PC-3 (cell line): ENCODE results near the gene GDPD1. TPM values are rescaled to one million over a fixed set of nuclear protein-coding genes. Genes with fewer than 3 reads are reported as not detected.

Experiments used
- ATAC-seq: fragments of 200-7000 bp; cut with Tn5 transposase; 2 replicates; pipeline ENCODE4 v1.9.1; 2020; ENCODE audit warnings: mild to moderate bottlenecking, moderate library complexity
- BruUV-seq: library from RNA; stranded (reverse); fragments of 400-500 nt; replicated peaks from 2 replicates; lab custom pipeline; 2021; lab: Mats Ljungman, UMichigan
- CTCF ChIA-PET: fragments of 300-600 bp; sonication (Branson Sonifier 250); formaldehyde crosslinking; loops from one replicate; lab custom pipeline; 2022; ENCODE audit warnings: antibody characterized with exemption; lab: Charles Lee
- POLR2A ChIA-PET: fragments of 300-600 bp; sonication (Branson Sonifier 250); formaldehyde crosslinking; loops from one replicate; lab custom pipeline; 2022; ENCODE audit warnings: antibody characterized with exemption; ENCODE audit not compliant: unreplicated experiment; lab: Charles Lee
- DNase-seq: peaks from one replicate; pipeline ENCODE4 v3.0.0-alpha.2; 2015
- H2AFZ ChIP-seq: fragments of 300-600 bp; sonication (generic); 2 replicates; pipeline ENCODE4 v1.6.0; 2016; ENCODE audit warnings: antibody characterized with exemption, low read length
- H3F3A ChIP-seq: fragments of 300-600 bp; sonication (generic); one replicate; pipeline ENCODE4 v1.6.0; 2017; ENCODE audit warnings: antibody characterized with exemption, low read length, control low read depth, mild to moderate bottlenecking; ENCODE audit not compliant: unreplicated experiment
- H3K27ac ChIP-seq: fragments of 300-600 bp; sonication (generic); 2 replicates; pipeline ENCODE4 v1.5.1; 2016; ENCODE audit warnings: mild to moderate bottlenecking, low read length
- H3K27me3 ChIP-seq: fragments of 300-600 bp; sonication (generic); 2 replicates; pipeline ENCODE4 v1.6.1; 2016; ENCODE audit warnings: low read length, mixed read lengths
- H3K36me3 ChIP-seq: fragments of 300-600 bp; sonication (generic); 2 replicates; pipeline ENCODE4 v1.6.1; 2016; ENCODE audit warnings: low read depth, mixed run types, low read length, mixed read lengths
- H3K4me1 ChIP-seq: fragments of 300-600 bp; sonication (generic); 2 replicates; pipeline ENCODE4 v1.5.1; 2016; ENCODE audit warnings: low read length; ENCODE audit not compliant: insufficient read depth
- H3K4me2 ChIP-seq: fragments of 300-600 bp; sonication (generic); 2 replicates; pipeline ENCODE4 v1.6.0; 2016; ENCODE audit warnings: low read length
- H3K4me3 ChIP-seq: fragments of 300-600 bp; sonication (generic); 2 replicates; pipeline ENCODE4 v1.5.1; 2016; ENCODE audit warnings: mild to moderate bottlenecking, low read length, mixed read lengths
- H3K79me2 ChIP-seq: fragments of 300-600 bp; sonication (generic); 2 replicates; pipeline ENCODE4 v1.6.1; 2017; ENCODE audit warnings: low read length, mixed read lengths
- H3K9ac ChIP-seq: fragments of 300-600 bp; sonication (generic); 2 replicates; pipeline ENCODE4 v1.6.0; 2016; ENCODE audit warnings: mild to moderate bottlenecking, low read length
- H3K9me2 ChIP-seq: fragments of 300-600 bp; sonication (generic); replicated peaks from 2 replicates; pipeline ENCODE4 v1.6.1; 2016; ENCODE audit warnings: mixed run types, low read length, mixed read lengths
- H3K9me3 ChIP-seq: fragments of 300-600 bp; sonication (generic); 2 replicates; pipeline ENCODE4 v1.6.1; 2016; ENCODE audit warnings: low read length, mixed read lengths
- H4K20me1 ChIP-seq: fragments of 300-600 bp; sonication (generic); 2 replicates; pipeline ENCODE4 v1.6.1; 2016; ENCODE audit warnings: low read length, mixed read lengths
- EZH2 ChIP-seq: fragments of 300-600 bp; sonication (generic); IDR thresholded peaks from one replicate; pipeline ENCODE4 v1.6.1; 2017; ENCODE audit warnings: antibody characterized with exemption, mild to moderate bottlenecking, low read length; ENCODE audit not compliant: unreplicated experiment
- EZH2phosphoT487 ChIP-seq: fragments of 300-600 bp; sonication (generic); IDR thresholded peaks from 2 replicates; pipeline ENCODE4 v1.6.1; 2018; ENCODE audit warnings: mild to moderate bottlenecking, antibody characterized with exemption, low read length, borderline replicate concordance
- intact Hi-C: fragments of 100-400 bp; cut with micrococcal nuclease; formaldehyde crosslinking; loops from 2 replicates; pipeline ENCODE4 v1.9.0; 2023
- total RNA-seq: library from RNA; depleted of rRNA; stranded (reverse); fragments of >200 nt; gene quantifications from 2 replicates; pipeline ENCODE4 v1.2.3, GENCODE V29; 2014
- TF ChIP-seq, protein P1 (sequence below): fragments of 300-600 bp; sonication (generic); conservative IDR thresholded peaks from 2 replicates; pipeline ENCODE4 v1.5.1; 2017; ENCODE audit warnings: antibody characterized with exemption, low read depth, mild to moderate bottlenecking, low read length

Gene GDPD1
- total RNA-seq, 1 experiment from 2014 or later = 1.5 TPM

DNA sequence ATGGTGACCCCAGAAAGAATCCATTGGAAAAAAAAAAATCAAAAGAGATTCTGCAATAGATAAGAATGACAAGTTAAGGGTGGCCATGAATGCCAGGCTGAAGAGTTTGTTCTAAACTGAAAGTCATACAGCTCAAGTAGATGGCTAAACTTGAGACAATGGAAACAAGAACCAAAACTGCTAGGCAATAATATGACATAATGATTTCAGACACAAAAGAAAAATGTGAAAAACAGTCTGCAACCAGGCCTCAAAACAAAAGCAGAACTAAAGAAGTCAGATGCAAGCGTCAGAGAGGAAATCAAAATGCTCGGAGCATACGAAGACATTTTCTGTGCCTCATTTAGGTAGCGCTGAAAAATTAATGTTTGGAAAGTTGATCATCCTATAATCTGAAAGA is 56.7 kb downstream of the GDPD1 start:
- Histone ChIP-seq H3K9me3 (no peaks in the 10 kb centered on the region), H3K4me2 (no peak overlapping the region), H3K27ac (no peak overlapping the region), H3K9ac (no peak overlapping the region), H4K20me1 (no peaks in the 10 kb centered on the region), H3K4me1 (no peaks in the 10 kb centered on the region), H3K9me2 (no peaks in the 10 kb centered on the region), H3K36me3 (no peaks in the 10 kb centered on the region), H3K27me3 (no peaks in the 10 kb centered on the region), H3K79me2 (no peaks in the 10 kb centered on the region), H2AFZ (no peak overlapping the region), H3F3A (no peaks in the 10 kb centered on the region), H3K4me3 (no peak overlapping the region)
- CTCF ChIA-PET = no interaction called here
- POLR2A ChIA-PET = no interaction called here
- intact Hi-C loops = no loop called here
- no TSS peak for BruUV-seq
- ATAC-seq = no peak
- DNase-seq = no peak
- no peak for TF ChIP-seq EZH2phosphoT487
- TF ChIP-seq, protein P1, sequence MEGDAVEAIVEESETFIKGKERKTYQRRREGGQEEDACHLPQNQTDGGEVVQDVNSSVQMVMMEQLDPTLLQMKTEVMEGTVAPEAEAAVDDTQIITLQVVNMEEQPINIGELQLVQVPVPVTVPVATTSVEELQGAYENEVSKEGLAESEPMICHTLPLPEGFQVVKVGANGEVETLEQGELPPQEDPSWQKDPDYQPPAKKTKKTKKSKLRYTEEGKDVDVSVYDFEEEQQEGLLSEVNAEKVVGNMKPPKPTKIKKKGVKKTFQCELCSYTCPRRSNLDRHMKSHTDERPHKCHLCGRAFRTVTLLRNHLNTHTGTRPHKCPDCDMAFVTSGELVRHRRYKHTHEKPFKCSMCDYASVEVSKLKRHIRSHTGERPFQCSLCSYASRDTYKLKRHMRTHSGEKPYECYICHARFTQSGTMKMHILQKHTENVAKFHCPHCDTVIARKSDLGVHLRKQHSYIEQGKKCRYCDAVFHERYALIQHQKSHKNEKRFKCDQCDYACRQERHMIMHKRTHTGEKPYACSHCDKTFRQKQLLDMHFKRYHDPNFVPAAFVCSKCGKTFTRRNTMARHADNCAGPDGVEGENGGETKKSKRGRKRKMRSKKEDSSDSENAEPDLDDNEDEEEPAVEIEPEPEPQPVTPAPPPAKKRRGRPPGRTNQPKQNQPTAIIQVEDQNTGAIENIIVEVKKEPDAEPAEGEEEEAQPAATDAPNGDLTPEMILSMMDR = no peak

DNA sequence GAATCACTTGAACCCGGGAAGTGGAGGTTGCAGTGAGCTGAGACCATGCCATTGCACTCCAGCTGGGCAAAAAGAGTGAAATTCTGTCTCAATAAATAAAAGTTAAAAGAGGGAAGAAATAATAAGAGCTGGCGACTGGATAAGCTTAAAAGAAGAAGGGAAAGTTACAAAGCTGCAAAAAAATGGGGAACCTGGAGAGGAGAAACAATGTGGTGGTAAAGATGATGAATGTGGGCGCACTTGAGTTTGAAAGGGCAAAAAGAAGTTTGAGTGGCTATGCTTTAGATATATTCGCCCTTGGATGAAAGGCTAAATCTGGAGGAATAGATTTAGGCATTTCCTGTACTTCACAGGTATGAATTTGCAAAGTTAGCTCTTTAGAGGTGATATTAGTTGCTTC is 58.1 kb downstream of the GDPD1 start:
- Histone ChIP-seq H3K27me3 (no peaks in the 10 kb centered on the region), H3K9ac (no peak overlapping the region), H3K4me1 (no peaks in the 10 kb centered on the region), H3K9me2 (no peaks in the 10 kb centered on the region), H3K36me3 (no peaks in the 10 kb centered on the region), H3K27ac (no peak overlapping the region), H4K20me1 (no peaks in the 10 kb centered on the region), H3K4me3 (no peak overlapping the region), H2AFZ (no peak overlapping the region), H3K79me2 (no peaks in the 10 kb centered on the region), H3K4me2 (no peak overlapping the region), H3K9me3 (no peaks in the 10 kb centered on the region), H3F3A (no peaks in the 10 kb centered on the region)
- BruUV-seq = no TSS peak
- TF ChIP-seq EZH2 = no peak
- DNase-seq (no peak), ATAC-seq (no peak)
- POLR2A ChIA-PET = no interaction called here
- CTCF ChIA-PET = no interaction called here
- intact Hi-C loops = no loop called here

DNA sequence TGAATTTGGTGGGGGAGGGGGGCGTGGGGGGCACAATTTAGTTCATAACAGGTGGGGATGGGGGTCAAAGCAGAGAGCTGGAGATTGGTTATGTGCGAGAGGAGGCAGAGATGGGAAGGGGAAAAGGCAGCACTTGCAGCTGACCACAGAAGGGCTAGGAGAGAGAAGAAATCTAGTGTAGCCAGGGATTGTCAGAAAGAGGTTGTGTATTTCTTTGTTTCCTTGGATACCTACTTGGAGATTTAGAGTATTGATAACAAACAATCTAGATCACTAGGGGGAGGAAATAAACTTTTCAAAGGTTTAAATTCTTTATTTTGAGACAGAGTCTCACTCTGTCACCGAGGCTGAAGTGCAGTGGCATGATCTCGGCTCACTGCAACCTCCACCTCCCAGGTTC is 64.0 kb downstream of the GDPD1 start:
- Histone ChIP-seq H3K4me2 (no peak overlapping the region), H3K27me3 (no peaks in the 10 kb centered on the region), H4K20me1 (no peaks in the 10 kb centered on the region), H3K36me3 (no peaks in the 10 kb centered on the region), H3K4me3 (no peak overlapping the region), H3K9me2 (no peaks in the 10 kb centered on the region), H3K9ac (no peak overlapping the region), H3K79me2 (no peaks in the 10 kb centered on the region), H3K4me1 (0 out of 2 replicates have a peak, but pooled peaks cover 5% of the 10 kb centered on the region), H3F3A (no peaks in the 10 kb centered on the region), H3K9me3 (no peaks in the 10 kb centered on the region), H2AFZ (no peak overlapping the region), H3K27ac (no peak overlapping the region)
- BruUV-seq = no TSS peak
- intact Hi-C loops = no loop called here
- ChIA-PET POLR2A (no interaction called here), CTCF (no interaction called here)
- TF ChIP-seq EZH2 (no peak), EZH2phosphoT487 (no peak)
- TF ChIP-seq, protein P1 = no peak
- DNase-seq (no peak), ATAC-seq (no peak)
